Activated CD8-positive, alpha-beta memory T cell treated with anti-CD3 and anti-CD28 coated beads, Interleukin-2, amount 50 U/mL, for 24 hours (primary cell): ENCODE measurements around the gene GBP7.
"Not testable (repeated sequence)": the region's sequence is repeated elsewhere in the genome, so short reads cannot be mapped to it uniquely, and the experiment has no call there.

Experiments
- DNase-seq: peaks from one replicate; pipeline ENCODE4 v3.0.0-alpha.2; 2020; ENCODE audit errors: extremely low read depth

GBP7 gene

DNA sequence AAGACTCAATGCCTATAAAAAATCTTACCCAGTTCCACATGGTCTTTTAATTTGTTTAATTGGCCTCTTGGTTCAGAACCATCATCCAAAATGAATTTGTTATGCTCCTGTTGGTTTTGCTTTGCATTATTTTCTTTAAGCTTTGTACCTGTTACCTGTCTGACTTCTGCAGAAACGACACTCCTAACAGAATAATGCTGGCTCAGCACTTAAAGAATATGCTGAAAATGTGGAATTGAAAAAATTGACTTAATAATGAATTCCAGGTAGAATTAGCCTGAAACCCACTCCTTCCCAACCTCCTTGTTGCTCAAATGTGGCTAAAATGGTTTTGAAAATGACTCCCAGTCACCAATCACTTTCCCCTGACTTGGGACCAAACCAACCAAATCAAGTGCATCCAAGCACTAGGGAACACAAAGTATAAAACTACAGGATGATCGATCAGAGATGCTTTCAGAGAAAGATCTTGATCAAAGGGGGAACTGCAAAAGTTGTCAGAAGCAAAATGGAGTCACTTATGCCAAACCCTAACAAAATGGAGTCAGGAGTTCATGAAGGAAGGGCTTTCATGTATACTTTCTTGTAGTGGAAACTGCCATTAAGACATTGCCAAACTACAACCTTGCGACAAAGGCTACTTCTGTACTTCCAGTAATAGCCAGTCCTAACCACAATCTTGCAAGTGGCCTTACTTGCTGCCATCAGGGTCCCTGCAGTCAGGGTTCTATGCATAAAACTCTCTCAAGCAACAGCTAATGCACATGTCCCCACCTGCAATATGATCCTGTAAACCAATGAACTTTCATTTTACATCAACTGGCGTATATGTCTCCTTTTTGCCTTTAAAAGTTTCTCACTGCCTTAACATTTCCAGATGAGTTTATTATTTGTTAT, 5.4 kb downstream of the GBP7 start:
- no peak for DNase-seq

DNA sequence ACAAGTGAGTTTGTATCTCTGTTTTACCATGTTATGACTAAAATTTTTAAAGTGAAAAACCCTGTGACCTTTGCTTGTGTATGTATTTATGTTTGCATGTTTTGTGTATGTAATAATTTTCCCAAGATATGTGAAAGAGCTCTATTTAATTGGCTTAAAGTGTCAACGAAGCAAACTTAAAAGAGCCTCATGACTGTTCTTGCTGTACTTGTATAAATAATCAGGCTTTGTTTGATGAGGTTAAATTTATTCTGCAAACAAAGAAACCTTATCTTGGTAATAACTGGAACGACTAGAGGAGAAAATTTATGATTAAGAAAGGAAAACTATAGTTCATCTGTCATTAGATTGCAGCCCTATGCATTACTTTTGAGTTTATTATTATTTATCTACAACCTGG, 6.6 kb downstream of the GBP7 start:
- no peak for DNase-seq

DNA sequence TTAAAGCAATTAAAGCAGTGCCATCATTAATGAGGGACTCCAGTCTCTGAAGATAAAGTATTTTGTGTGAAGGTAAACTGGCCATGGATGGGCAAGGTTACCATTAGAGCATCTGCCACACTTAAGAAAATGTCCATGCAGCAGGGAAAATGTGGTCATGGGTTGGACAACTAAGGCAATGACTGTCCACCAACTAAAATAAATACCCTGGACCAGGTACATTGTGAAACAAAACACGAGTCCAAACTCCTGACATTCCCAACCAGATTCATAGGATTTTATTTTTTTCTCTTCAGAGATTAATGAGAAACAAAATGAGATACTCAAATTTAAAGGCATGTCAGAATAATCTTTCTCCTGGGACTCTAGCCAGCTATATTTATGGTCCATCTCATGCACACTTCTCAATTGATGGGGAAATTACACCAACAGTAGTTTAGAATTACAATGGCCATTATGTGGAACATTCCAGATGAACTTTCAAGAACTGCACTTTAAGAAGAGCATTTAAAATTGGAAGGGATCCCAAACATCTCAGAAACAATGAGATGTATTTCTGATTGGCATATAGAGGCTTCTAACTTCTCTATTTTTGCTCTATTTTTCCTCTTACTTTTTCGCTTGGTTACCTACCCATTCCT, 8.1 kb downstream of the GBP7 start:
- DNase-seq = no peak

DNA sequence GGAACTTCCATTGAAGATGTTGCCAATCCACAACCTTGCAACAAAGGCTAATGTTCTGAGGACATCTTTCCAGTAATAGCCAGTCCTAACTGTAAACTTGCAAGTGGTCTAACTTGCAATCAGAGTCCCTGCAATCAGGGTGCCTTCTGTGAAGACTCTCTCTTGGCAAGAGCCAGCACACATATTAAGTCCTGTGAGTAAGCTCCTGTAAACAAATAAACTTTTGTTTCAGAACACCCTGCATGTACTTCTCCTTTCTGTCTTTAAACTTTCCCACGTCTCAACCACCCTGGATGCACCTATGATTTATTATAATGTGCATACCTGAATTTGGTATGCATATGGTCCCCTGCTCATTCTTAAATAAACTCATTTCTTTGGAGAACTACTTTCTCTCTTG, 9.1 kb downstream of the GBP7 start:
- DNase-seq = no peak

DNA sequence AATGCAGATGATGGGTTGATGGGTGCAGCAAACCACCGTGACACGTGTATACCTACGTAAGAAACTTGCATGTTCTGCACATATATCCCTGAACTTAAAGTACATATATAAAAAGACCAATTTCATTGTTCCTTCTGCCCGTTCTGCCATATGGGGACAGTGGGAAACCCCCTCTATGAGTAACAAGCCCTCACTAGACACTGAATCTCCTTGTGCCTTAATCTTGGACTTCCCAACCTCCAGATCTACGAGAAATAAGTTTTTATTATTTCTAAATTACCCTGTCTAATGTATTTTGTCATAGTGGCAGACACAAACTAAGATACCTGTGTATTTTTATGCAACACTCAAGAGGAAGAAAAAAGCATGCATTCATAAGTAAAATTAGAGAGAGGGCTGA, 10.0 kb downstream of the GBP7 start:
- no peak for DNase-seq

DNA sequence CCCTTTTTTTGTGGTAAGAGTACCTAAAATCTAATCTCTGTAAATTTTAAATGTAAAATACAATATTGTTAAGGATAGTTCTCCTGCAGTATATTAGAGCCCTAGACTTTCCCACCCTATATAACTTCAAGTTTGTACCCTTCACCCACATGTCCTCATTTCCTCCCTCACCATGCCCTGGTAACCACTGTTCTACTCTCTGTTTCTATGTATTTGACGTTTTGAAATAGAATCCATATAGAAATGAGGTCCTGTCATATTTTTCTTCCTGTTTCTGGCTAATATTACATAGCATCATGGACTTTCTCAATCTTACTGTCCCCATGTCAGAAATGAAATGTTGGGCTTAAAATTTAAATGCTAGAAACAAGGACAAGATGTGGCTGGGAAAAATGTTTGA, 24.8 kb downstream of the GBP7 start:
- no peak for DNase-seq

DNA sequence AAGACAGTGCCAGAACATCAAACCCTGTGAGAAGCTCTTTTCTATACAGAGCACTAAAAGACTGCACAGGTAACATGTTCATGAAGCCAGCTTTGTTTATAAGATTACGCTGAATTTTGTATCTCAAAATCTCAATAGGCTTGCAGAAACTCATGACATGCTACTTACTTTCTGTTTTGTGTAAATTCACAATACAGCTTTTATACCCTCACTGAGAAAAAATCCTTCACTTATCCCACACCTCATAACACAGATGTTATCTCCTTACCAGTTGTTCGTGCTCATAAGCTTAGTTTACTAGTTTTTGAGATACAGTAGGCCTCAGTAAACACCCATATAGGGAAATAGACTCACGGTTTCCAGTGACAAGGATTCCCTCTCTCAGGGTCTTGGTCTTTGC, 25.8 kb downstream of the GBP7 start:
- no peak for DNase-seq

DNA sequence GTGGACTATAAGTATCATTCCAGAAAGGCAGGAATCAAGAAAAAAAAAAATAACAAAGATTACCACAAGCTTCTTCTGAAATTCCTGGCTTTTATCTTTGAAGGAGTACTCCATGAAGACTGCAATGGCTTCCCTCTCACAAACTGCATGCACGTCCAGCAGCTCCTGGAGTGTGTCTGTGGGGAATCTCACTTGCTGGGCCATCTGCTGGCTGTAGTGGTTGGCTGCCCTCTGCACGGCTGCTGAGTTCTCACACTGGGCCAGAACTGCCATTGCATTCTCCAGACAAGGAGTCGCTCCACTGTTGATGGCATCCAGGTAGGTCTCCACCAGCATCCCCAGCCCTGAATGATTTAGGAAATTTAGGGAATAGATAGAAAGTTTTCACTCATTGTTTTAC, 26.6 kb downstream of the GBP7 start:
- DNase-seq = no peak

DNA sequence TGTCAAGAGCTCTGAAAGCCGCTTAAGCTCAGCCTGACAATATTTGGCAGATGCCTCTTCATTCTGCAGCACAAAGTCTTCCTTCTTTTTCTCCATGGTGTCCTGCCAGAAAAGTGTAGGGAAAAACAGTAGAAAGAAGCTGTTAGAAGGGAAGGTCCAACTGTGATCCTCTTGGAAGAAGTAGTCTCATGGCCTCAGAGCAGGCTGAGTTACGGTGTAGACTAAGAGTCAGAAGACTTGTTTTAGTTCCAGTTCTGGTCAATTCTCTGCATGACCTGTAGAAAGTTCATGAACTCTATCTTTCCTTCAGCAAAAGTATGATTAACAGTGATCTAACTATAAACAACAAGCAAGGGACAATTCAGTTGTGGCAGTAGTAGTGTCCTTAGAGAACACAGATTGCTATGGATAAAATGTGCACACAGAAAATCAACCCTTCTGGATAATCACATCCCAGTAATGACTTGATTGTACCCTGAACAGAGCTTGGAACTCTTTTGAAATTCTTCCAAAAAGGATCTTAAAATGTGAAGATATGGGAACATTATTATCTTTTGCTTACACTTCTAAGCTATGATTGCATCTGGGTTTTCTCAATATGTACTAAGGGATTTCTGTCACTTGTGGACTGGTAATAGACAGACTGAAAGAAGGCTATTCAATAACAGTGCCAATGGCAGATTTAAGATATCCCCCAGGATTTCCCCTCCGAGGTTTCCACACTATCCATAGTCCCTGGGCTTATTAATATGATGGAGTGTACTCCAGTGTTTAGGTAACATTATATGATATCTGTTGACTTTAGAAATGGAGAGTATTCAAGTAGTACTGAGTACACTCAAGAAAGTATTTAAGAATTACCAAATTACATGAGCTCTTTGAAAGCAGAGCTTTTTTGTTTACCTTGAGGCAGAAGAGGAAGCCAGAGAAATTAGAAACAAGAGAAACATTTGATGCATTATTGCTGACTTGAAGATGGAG, 27.8 kb downstream of the GBP7 start:
- DNase-seq = no peak

DNA sequence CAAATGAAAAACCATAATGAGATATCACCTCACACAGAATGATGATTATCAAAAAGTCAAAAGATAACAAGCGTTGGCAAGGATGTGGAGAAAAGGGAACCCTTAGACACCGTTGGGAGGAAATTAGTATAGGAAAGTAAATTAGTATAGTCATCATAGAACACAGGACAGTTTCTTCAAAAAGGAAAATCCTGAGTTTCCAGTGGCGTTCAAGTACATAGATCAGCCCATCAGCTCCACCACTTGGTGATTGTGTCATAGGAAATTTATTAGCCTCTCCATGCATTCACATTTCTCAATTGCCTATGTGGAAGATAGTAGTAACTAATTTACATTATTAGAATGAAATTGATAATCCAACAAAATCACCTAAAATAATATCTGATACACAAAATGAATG, 29.1 kb downstream of the GBP7 start:
- DNase-seq = no peak

DNA sequence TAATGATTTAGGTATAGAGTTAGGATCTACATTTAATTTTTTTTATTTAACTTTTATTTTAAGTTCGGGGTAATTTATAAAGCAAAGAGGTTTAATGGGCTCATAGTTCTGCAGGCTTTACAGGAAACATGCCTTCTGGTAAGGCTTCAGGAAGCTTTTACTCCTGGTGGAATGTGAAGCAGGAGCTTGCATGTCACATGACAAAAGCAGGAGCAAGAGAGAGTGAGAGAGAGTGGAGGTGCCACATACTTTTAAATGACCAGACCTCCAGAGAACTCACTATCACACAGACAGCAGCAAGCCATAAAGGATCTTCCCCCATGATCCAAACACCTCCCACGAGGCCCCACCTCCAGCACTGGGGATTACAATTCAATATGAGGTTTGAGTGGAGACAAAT, 32.3 kb downstream of the GBP7 start:
- DNase-seq = no peak

DNA sequence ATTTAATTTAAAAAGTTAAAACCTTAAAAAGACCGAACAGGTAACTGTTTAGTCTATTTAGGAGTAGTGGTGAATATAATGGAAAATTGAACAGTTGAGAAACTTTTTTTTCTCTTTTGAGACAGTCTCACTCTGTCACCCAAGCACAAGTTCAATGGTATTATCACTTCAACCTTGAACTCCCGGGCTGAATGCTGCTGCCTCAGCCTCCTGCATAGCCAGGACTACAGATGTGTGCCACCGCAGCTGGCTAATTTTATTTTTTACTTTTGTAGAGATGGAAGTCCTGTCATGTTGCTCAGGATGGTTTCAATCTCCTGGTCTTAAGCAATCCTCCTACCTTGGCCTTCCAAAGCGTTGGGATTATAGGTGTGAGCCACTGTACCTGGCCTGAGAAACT, 33.6 kb downstream of the GBP7 start:
- DNase-seq = no peak

DNA sequence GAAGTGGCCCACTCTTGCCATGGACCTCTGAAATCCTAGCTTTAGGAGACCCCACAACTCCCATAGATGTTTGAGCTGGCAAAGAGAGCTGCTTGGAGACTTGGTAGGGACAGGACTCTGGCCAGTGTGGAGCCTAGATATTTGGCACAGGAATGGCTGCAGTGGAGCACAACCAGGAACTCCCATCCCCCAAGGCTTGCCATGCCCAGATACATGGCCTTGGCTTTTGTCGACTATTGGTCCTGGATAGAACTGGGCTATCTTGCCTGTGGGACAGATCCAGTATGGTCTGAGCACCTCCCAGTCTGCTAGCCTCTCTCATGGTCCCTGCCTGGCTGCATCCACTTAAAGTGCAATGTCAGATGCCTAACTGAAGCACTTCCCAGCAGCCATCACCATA, 42.1 kb downstream of the GBP7 start:
- DNase-seq = no peak

DNA sequence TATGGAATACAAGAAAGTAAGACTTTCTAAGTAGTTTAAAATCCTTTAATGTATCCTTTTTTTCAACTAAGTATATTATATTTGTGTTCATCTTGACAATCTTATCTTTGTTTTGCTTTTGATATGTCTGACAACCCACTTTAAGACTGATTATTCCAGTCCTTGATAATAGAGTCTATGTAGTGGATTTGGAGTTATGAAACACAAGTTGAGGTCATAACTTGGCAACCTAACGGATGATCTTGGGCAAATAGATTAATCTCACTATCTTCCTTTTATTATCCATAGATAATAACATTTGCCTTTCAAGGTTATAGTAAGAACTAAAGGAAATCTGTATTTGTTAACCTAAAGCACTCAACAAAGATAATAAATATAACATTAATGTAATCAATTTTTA, 45.1 kb downstream of the GBP7 start:
- DNase-seq = no peak

DNA sequence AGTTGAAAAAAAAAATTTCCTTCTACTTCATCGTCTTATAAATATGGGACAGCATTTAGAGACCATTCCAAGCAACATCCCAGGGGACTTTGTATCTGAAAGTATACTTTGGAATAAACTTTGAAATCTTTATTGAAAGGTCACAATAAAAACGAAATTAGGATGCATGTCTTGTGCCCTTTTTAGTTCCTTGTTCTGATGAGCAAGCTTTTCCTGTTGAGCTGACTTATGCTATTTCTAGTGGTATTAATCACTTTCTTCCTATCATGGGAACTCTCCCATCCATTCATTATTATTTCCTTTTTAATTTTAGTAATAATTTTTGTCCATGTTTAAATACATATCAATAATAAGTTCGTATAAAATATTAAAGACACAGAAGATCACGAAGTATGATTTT, 45.9 kb downstream of the GBP7 start:
- no peak for DNase-seq

DNA sequence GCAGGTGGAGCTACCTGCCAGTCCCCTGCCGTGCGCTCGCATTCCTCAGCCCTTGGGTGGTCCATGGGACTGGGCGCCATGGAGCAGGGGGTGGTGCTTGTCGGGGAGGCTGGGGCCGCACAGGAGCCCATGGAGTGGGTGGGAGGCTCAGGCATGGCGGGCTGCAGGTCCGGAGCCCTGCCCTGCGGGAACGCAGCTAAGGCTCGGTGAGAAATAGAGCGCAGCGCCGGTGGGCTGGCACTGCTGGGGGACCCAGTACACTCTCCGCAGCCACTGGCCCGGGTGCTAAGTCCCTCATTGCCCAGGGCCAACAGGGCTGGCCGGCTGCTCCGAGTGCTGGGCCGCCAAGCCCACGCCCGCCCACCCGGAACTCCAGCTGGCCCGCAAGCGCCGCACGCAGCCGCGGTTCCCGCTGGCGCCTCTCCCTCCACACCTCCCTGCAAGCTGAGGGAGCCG, 47.8 kb downstream of the GBP7 start:
- DNase-seq = not testable (repeated sequence)

DNA sequence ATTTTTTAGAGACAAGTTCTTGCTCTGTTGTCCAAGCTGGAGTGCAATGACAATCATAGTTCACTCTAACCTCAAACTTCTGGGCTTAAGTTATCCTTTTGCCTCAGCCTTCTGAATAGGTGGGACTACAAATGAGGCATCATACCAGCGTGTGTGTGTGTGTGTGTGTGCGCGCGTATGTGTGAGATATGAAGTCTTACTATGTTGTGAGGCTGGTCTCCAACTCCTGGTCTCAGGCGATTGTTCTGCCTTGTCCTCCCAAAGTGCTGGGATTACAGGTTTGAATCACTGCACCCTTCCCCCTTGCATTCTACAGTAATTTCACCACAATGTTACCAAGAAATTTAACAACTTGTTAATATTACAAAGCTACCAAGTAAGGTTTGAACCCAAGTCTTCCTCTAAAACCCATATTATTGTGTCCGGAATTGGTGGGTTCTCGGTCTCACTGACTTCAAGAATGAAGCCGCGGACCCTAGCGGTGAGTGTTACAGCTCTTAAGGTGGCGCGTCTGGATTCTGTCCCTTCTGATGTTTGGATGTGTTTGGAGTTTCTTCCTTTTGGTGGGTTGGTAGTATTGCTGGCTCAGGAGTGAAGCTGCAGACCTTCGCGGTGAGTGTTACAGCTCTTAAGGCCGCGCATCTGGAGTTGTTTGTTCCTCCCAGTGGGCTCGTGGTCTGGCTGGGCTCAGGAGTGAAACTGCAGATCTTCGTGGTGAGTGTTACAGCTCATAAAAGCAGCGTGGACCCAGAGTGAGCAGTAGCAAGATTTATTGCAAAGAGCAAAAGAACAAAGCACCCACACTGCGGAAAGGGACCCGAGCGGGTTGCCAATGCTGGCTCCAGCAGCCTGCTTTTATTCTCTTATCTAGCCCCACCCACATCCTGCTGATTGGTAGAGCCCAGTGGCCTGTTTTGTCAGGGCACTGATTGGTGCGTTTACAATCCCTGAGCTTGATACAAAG, 48.9 kb downstream of the GBP7 start:
- DNase-seq = peak; percentile 44

DNA sequence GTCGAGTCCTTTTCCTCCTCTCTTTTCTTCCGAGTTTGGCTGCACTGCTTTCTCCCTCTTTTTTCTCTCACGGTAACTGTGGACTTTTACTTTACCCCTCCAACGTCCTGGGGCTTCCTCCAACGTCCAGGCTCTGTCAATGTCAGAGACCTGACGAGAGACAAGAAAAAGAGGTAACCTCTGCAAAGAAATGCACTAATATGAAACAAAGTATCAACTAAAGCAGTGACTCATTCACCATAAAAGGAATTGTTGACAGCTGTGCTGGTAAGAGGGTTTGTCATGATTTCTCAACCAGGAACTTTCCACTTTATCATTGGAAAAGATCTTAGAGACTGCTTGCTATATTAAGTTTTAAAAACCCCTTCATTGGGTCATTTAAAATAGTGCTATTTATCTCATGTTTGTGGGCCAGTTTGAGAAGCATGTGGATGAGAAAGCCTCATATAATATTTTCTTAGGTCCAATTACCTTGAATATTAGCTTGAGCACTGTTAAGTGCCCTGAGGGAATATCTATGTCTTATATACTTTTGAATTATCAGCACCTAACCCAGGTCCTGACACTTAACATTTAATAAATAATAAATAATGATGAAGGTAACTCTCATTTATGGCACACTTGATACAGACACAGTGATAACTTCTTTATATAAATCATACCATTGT, 49.8 kb downstream of the GBP7 start, which contains the start of gene GBP2:
TSS of gene GBP2 (minus strand) at position 202 of the 668 bp plus-strand sequence. CDS start 4,148 bp downstream, outside the sequence.
- no peak for DNase-seq

DNA sequence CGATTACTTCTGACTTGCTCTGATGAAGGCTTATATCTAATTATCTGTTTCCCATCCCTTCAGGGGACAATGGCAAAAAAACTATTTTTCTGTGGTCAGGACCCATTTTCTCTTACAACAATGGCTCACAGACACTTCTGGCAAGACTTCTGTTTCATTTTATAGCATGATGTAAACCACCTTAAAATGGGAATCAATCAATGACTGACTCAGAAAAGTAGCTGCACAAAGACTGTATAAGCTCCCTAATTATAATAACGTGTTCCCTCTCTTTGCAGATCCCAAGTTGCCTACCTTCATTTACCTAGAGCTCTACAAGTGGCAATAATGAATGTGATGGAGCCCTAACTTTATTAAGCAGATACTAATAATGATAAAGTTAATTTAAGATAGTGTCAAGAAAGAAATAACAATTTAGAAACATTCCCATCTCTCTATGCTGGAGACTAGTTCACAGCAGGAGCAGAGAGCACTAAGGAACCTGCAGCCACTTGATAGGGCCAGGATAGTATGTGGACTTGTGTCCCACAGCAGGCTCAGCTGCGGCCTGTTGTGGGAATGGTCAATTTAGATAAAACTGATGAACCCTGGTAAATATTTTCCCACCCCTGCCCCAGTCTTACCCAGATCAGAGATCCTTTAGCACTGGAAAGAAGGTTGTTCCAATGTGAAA, 50.4 kb downstream of the GBP7 start:
- DNase-seq = no peak

DNA sequence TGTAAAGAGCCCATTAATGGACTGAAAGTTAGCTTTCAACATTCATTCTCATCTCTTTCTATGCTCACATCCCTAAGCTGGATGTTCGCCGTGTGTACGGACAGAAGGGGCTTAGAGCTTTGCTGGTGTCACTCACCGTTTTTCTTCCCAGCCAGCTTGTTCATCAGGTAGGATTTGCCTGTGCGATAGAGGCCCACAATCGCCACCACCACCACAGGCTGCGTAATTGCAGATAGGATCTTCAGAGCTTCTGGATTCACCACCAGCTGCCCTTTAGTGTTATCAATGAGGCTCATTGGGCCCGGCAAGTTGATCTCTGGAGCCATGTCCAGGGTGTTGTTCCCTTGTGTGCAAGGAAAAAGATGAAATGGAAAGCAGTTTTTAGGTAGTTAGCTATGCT, 54.2 kb downstream of the GBP7 start:
- no peak for DNase-seq
